Thymus (tissue), 11 donors: ENCODE results near the gene KBTBD4. TPM values are rescaled to one million over a fixed set of nuclear protein-coding genes. Genes with fewer than 3 reads are reported as not detected.

Experiments used
- DNase-seq, 9 donors: peaks; one replicate each; pipeline ENCODE4 v3.0.0-alpha.2; 2013; ENCODE audit warnings: low spot score in 9 of 9, low read depth in 6 of 9, missing footprints in 1 of 9
- H3K27ac ChIP-seq, 2 donors: one replicate each; pipeline ENCODE4 v1.5.1; 2013; ENCODE audit warnings: control low read depth in 1 of 2, low read depth in 1 of 2, low read length in 1 of 2, mild to moderate bottlenecking in 1 of 2, moderate library complexity in 1 of 2
- H3K27me3 ChIP-seq, 2 donors: one replicate each; pipeline ENCODE4 v1.5.1; 2013; ENCODE audit warnings: low read length in 1 of 2; ENCODE audit not compliant: control insufficient read depth in 2 of 2, insufficient read depth in 1 of 2
- H3K36me3 ChIP-seq, 2 donors: one replicate each; pipeline ENCODE4 v1.5.1; 2013; ENCODE audit warnings: low read length in 1 of 2, mild to moderate bottlenecking in 1 of 2, moderate library complexity in 1 of 2; ENCODE audit not compliant: control insufficient read depth in 2 of 2, insufficient read depth in 2 of 2
- H3K4me1 ChIP-seq, 2 donors: one replicate each; pipeline ENCODE4 v1.5.1; 2013; ENCODE audit warnings: low read length in 2 of 2; ENCODE audit not compliant: control insufficient read depth in 2 of 2, insufficient read depth in 2 of 2
- H3K4me3 ChIP-seq, 2 donors: one replicate each; pipeline ENCODE4 v1.5.1; 2013; ENCODE audit warnings: low read length in 2 of 2, control low read depth in 1 of 2, mild to moderate bottlenecking in 1 of 2
- H3K9me3 ChIP-seq, 2 donors: one replicate each; pipeline ENCODE4 v1.5.1; 2013; ENCODE audit warnings: low read length in 1 of 2, mild to moderate bottlenecking in 1 of 2; ENCODE audit not compliant: control insufficient read depth in 2 of 2, insufficient read depth in 1 of 2
- WGBS: extraction: QIAGEN DNeasy Blood & Tissue Kit; methylation state at CpG from one replicate; pipeline ENCODE4 v1.1.7; 2013; 5-methylcytosine and 5-hydroxymethylcytosine counted together
- polyA plus RNA-seq: library from polyadenylated mRNA; stranded (reverse); fragments of 200-250 nt; gene quantifications from one replicate; pipeline ENCODE4 v1.2.3, GENCODE V29; 2013
- total RNA-seq: library from RNA; stranded (reverse); fragments of 120-200 nt; gene quantifications from one replicate; pipeline ENCODE4 v1.2.4, GENCODE V29; 2013
- donor health status: healthy.

The KBTBD4 gene
- total and polyA plus RNA-seq, 2 donors, result 13.3 to 20.6 TPM

- no peak overlapping the region for H3K4me3 ChIP-seq
- H3K27me3 ChIP-seq, result peaks cover 23 to 28% of the 10 kb centered on the region in 2 donors
- 10% methylated on average over 6 of the region's 6 CpGs for WGBS
- peaks cover 6 to 29% of the 10 kb centered on the region in 2 donors for H3K4me1 ChIP-seq
- no peaks in the 10 kb centered on the region for H3K36me3 ChIP-seq
- H3K27ac ChIP-seq, result no peak overlapping the region
- no peaks in the 10 kb centered on the region for H3K9me3 ChIP-seq
- no peak for DNase-seq
These were observed 14.7 kb upstream of the KBTBD4 start for GRCh38 chr11:47593492-47593933.

DNA sequence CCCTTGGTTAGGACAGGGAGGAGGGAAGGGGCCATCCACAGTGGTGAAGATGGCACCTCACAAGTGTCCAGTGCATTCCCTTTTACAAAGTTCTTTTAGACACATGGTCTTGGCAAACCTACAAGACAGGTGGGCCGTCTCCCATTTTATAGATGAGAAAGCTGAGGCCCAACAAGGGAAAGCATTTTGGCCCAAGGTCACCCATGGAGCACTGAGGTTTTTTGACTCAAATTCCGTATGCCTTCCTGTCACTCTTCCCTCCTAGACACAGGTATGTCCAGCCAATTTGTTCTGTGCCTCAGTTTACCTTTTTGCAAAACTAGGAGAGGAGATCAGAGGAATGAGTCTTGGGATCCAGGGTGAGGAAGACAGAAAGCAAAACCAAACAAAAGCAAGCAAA, 14.2 kb upstream of the KBTBD4 start:
- DNase-seq, result no peak

GRCh38 chr11:47592251-47592650, 13.5 kb upstream of the KBTBD4 start:
- Histone ChIP-seq H3K4me3 (no peak overlapping the region), H3K27me3 (peaks cover 23 to 28% of the 10 kb centered on the region in 2 donors), H3K27ac (no peak overlapping the region), H3K4me1 (peaks cover 6 to 29% of the 10 kb centered on the region in 2 donors), H3K36me3 (no peaks in the 10 kb centered on the region), H3K9me3 (no peaks in the 10 kb centered on the region)
- peak in 2 of 9 donors; percentile 23 to 26 for DNase-seq
- WGBS, result 48% methylated on average over 4 of the region's 4 CpGs

More for the DNA sequence above, 14.2 kb upstream of the KBTBD4 start:
- H3K4me1 ChIP-seq, result peaks cover 6 to 29% of the 10 kb centered on the region in 2 donors
- WGBS, result 86% methylated on average over 2 of the region's 2 CpGs
- no peak overlapping the region for H3K27ac ChIP-seq
- no peaks in the 10 kb centered on the region for H3K9me3 ChIP-seq
- peaks cover 23 to 28% of the 10 kb centered on the region in 2 donors for H3K27me3 ChIP-seq
- no peak overlapping the region for H3K4me3 ChIP-seq
- no peaks in the 10 kb centered on the region for H3K36me3 ChIP-seq

GRCh38 chr11:47591764-47592163, 13.0 kb upstream of the KBTBD4 start:
- peaks cover 23 to 28% of the 10 kb centered on the region in 2 donors for H3K27me3 ChIP-seq
- H3K27ac ChIP-seq, result peak overlapping the region in 1 of 2 donors; percentile 17
- WGBS, result 15% methylated on average over 7 of the region's 7 CpGs
- peaks cover 0 to 2% of the 10 kb centered on the region in 2 donors for H3K36me3 ChIP-seq
- H3K4me3 ChIP-seq, result no peak overlapping the region
- peak in 2 of 9 donors; percentile 27 to 47 for DNase-seq
- no peaks in the 10 kb centered on the region for H3K9me3 ChIP-seq
- peaks cover 6 to 29% of the 10 kb centered on the region in 2 donors for H3K4me1 ChIP-seq

DNA sequence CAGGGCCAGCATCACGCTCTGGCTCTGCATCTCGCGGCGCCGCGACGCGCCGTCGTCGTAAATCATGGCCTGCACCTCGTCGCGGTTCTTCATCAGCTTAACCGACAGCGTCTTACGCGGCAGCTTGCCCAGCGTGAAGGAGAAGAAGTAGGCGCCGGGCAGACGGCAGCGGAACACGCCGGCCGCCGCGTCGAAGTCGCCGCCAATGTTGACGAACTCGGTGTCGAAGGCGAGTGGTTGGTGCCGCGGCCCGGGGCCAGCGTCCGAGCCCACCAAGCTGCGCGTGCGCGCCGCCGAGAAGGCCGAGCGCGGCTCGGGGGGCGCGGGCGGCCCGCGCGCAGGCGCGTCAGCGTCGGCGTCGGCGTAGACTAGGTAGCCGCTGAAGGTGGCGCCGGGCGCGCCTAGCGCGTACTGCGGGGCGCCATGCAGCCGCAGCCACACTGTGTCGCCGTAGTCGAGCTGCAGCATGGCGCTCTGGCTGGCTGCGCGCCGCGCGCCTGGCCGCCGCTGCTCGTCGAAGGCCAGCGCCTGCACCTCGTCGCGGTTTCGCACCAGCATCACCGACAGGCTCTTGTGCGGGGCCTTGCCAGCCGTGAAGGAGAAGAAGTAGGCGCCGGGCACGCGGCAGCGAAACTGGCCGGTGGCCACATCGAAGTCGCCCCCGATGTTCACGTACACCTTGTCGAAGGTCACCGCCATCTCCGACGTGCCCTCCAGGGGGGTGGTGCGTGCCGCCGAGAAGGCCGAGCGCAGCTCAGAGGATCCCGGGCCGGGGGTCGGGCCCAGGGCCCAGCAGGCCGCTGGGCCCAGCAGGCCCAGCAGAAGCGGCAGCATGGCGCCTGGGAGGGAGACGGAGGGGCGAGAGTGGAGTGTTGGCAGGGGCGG, 11.4 kb upstream of the KBTBD4 start:
- 94% methylated on average over 122 of the region's 122 CpGs for WGBS
- H3K27me3 ChIP-seq, result peaks cover 22 to 27% of the 10 kb centered on the region in 2 donors
- H3K27ac ChIP-seq, result no peak overlapping the region
- H3K9me3 ChIP-seq, result no peaks in the 10 kb centered on the region
- peaks cover 4 to 12% of the 10 kb centered on the region in 2 donors for H3K36me3 ChIP-seq
- H3K4me3 ChIP-seq, result no peak overlapping the region
- no peak for DNase-seq
- peaks cover 6 to 29% of the 10 kb centered on the region in 2 donors for H3K4me1 ChIP-seq

DNA sequence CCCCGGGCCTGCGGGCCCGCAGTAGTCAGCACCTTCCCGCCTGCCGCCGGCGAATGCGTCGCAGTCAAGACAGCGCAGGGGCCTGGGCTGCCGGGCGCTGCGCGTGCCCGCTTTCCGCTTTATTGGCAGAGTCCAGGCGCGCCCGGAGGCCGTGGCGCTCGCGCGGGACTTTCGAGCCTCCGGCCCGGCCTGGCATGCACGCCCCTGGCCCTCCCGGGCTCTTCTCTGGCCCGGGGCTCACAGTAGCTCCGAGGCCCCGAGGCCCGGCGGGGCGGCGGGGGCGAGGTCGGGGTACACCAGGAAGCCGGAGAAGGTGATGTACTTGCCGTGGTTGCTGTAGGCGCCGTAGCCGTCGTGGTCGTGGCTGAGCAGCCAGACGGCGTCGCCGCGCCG, 10.8 kb upstream of the KBTBD4 start:
- Histone ChIP-seq H3K27me3 (peaks cover 15 to 20% of the 10 kb centered on the region in 2 donors), H3K4me1 (peaks cover 6 to 29% of the 10 kb centered on the region in 2 donors), H3K36me3 (peaks cover 8 to 19% of the 10 kb centered on the region in 2 donors), H3K4me3 (no peak overlapping the region), H3K27ac (no peak overlapping the region), H3K9me3 (no peaks in the 10 kb centered on the region)
- 93% methylated on average over 51 of the region's 51 CpGs for WGBS
- DNase-seq, result no peak

DNA sequence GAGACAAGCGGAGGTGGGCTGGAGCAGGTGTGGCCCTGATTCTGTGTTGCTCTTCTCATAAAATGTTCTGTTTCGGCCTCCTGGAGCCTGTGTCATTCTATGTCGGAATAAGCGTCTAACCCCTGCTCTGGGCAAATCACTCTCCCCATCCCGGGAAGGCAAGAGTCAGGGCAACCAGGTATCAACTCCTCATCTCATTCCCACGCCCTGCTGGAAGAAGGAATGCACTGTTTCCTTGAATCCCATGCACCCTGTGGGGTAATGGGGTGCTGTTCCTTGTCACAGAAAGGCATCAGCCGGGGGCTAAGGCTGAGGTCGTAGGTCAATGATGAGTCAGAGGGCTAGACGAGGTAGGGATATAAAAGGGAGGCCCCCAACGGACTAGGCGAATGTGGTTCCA, 10.3 kb upstream of the KBTBD4 start:
- Histone ChIP-seq H3K27ac (no peak overlapping the region), H3K9me3 (no peaks in the 10 kb centered on the region), H3K4me3 (no peak overlapping the region), H3K36me3 (peaks cover 12 to 23% of the 10 kb centered on the region in 2 donors), H3K4me1 (peaks cover 5 to 25% of the 10 kb centered on the region in 2 donors), H3K27me3 (peaks cover 11 to 16% of the 10 kb centered on the region in 2 donors)
- WGBS, result 97% methylated on average over 11 of the region's 11 CpGs
- no peak for DNase-seq

DNA sequence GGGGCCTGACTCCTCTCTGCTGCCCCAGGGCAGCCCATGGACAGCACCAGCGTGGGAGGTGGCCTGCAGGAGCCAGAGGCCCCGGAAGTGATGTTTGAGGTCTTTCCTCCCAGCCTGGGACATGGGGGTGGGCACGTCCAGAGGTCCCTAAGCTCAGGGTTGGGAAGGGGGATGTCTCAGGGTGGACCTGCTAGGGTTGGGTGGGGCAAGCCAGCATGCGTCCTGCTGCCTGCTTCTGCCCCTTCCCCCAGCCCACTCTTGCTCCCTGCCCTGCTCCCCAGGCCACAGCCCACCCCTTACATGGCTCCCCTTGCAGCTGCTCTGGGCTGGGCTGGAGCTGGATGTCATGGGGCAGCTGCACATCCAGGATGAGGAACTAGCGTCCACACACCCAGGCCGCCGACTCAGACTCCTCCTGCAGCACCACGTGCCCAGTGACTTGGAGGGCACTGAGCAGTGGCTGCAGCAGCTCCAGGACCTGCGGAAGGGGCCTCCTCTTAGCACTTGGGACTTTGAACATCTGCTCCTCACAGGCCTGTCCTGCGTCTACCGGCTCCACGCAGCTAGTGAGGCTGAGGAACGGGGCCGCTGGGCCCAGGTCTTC, 9.1 kb upstream of the KBTBD4 start:
- H3K4me3 ChIP-seq, result no peak overlapping the region

More for the DNA sequence above, 9.1 kb upstream of the KBTBD4 start:
- Histone ChIP-seq H3K27ac (no peak overlapping the region), H3K9me3 (no peaks in the 10 kb centered on the region), H3K36me3 (peaks cover 25 to 36% of the 10 kb centered on the region in 2 donors), H3K4me1 (peaks cover 2 to 14% of the 10 kb centered on the region in 2 donors), H3K27me3 (peaks cover 0 to 3% of the 10 kb centered on the region in 2 donors)
- 49% methylated on average over 14 of the region's 14 CpGs for WGBS
- DNase-seq, result no peak
